Hippocampal formation (tissue), 2 donors: ENCODE results near the gene CACNA1I.

Experiments used
- DNase-seq, 2 donors: peaks; one replicate each; lab custom pipeline; 2025; lab: John Stamatoyannopoulos, UW

Gene CACNA1I

GRCh38 chr22:39648630-39648950 lies 78.0 kb downstream of the CACNA1I start:
- DNase-seq, result no peak

GRCh38 chr22:39649500-39650089 lies 79.0 kb downstream of the CACNA1I start:
- no peak for DNase-seq

GRCh38 chr22:39651053-39651996 lies 80.8 kb downstream of the CACNA1I start:
- DNase-seq, result no peak

- no peak for DNase-seq
Observed at GRCh38 chr22:39652990-39653786, 82.6 kb downstream of the CACNA1I start.

GRCh38 chr22:39653787-39654077 lies 83.2 kb downstream of the CACNA1I start:
- no peak for DNase-seq

GRCh38 chr22:39654131-39654926 lies 83.8 kb downstream of the CACNA1I start:
- DNase-seq, result no peak

- no peak for DNase-seq
Observed at GRCh38 chr22:39655004-39655579, 84.5 kb downstream of the CACNA1I start.

- no peak for DNase-seq
Observed at GRCh38 chr22:39655831-39656230, 85.3 kb downstream of the CACNA1I start.

- DNase-seq, result no peak
Observed at GRCh38 chr22:39656495-39657490, 86.2 kb downstream of the CACNA1I start.

GRCh38 chr22:39658367-39658766 lies 87.8 kb downstream of the CACNA1I start:
- DNase-seq, result no peak

- DNase-seq, result no peak
Observed at GRCh38 chr22:39658806-39659463, 88.4 kb downstream of the CACNA1I start.

GRCh38 chr22:39661501-39661841 lies 90.9 kb downstream of the CACNA1I start:
- no peak for DNase-seq

GRCh38 chr22:39661842-39662685 lies 91.5 kb downstream of the CACNA1I start:
- no peak for DNase-seq

GRCh38 chr22:39662686-39663052 lies 92.1 kb downstream of the CACNA1I start:
- DNase-seq, result no peak

- no peak for DNase-seq
Observed at GRCh38 chr22:39663751-39664150, 93.2 kb downstream of the CACNA1I start.

- DNase-seq, result no peak
Observed at GRCh38 chr22:39664485-39665200, 94.1 kb downstream of the CACNA1I start.

- DNase-seq, result no peak
Observed at GRCh38 chr22:39665229-39665628, 94.7 kb downstream of the CACNA1I start.

- no peak for DNase-seq
Observed at GRCh38 chr22:39665661-39666431, 95.3 kb downstream of the CACNA1I start.
